ENCODE data around the gene UBD.

UBD gene

DNA sequence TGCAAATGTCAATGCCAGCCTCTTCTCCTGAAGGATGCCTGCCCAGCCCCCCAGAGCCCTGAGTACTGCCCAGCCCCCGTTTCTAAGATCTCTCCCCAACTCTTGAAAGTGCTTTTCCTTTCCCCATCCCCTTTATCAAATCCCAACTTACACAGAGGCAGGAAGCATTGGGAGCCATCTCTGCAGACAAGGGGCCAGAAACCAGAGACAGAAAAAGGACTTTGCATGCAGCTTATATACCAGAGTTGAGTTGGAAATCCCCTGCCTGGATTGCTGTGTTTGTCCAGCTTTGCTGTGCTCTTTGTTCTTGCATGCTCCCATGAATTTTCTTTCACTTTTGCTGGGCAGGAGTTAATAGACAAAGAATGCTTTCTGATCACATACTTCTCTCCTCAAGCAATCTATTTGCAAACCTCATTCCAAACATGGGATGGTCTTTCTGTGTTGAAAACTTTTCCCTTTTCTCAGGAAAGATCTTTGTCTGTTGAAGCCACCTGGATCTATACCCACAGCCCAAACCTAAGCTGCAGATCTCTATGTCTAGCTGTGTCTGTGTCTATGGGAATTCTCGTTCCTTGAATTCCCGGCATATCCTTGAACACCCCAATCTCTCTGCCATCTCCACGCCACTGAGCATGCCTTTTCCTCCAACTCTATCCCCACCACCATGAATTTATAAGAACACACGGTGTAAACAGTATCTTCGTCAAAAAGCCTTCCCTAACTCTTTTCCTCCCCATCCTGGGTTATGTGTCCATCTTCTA lies at the start of gene UBD:
Gene UBD (minus strand): TSS at position 209 of the 764 bp plus-strand sequence. CDS start 31 bp downstream, at position 178.
- DNase-seq: no peak

DNA sequence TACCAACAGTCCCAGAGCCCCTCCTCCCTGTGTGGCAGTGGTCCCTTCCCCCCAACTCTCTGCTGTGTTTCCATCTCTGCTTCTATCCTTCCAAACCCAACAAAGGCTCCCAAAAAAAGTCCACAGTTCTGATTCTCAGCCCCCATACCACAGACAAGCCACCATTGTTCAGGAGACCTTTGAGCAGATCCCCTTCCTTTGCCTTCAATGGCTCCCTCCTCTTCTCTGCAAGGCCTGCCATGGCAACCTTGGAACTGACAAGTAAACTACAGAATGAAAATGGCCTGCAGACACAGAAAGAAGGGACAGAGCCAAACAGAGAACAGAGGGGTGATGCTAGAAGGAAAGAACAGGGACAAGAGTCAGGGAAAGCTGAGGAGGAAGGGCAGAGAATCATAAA lies 48.6 kb upstream of the UBD start:
- peak in 13 of 58 donors; percentile 12 to 71 (median 40) for DNase-seq

DNA sequence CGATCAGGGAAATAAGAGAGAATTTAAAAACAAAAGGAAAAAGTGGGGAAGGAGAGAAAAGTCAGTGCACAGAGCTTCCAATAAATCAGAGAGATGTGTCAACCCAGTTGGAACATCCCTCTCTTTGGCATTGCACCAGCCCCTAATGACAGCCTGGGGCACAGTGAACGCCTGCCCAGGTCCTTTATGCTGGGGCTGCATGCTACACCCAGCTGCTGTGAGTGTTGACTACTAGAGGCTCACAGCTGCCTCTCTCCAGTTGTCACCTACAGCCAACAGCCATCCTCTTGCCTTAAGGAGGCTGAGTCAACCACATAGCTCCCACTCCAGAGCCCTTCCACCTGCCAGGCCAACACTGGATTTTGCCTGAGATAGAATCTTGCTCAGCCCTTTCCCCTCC lies 44.4 kb upstream of the UBD start:
- DNase-seq: peak in 8 of 58 donors; percentile 14 to 48 (median 26)

DNA sequence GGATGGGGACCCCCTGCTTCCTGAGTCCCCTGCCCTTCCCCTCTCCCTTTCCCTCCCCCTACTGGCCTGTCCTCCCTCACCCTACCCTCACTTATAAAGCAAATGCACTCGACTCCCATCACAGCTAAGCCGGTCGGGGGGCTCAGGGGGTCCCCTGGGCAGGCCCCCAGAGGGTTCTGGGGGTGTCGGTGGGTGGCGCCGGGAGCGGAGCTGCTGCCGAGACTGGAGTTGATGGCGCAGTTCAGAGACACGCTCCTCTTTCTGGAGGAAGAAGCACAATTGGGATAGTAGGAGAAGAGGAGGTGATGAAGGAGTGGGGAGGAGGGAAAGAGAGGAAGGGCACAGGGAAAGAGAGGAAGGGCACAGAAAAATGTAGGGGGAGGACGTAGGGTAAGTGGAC lies 43.9 kb upstream of the UBD start:
- DNase-seq: no peak

GRCh38 chr6:29602564-29603361 lies 43.2 kb upstream of the UBD start:
- peak in 16 of 58 donors; percentile 6 to 50 (median 20) for DNase-seq

DNA sequence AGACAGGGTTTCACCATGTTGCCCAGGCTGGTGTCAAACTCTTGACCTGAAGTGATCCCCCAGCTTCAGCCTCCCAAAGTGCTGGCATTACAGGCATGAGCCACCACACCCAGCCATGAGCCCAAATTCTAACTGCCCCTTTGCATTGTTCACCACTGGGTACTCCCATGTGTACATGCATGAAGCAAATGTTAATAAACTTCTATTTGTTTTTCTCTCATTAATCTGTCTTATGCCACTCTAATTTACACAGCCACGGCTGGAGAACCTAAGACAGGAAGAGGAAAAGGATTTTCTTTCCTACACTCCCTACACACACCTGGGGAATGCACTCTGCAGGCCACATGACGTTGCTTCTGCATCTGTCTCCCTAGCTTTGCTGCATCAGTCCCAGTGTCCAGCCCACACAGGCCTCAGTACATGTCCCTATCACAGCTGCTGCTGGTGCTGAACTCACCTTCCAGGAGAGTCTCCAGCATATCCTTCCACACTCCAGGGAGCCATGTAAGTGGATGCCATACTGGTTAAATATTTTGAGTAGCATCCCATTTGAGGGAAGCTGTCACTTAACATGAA lies 38.7 kb upstream of the UBD start:
- no peak for DNase-seq

GRCh38 chr6:29597184-29597583 lies 37.7 kb upstream of the UBD start:
- no peak for DNase-seq

GRCh38 chr6:29596381-29596900 lies 36.9 kb upstream of the UBD start:
- DNase-seq: no peak

DNA sequence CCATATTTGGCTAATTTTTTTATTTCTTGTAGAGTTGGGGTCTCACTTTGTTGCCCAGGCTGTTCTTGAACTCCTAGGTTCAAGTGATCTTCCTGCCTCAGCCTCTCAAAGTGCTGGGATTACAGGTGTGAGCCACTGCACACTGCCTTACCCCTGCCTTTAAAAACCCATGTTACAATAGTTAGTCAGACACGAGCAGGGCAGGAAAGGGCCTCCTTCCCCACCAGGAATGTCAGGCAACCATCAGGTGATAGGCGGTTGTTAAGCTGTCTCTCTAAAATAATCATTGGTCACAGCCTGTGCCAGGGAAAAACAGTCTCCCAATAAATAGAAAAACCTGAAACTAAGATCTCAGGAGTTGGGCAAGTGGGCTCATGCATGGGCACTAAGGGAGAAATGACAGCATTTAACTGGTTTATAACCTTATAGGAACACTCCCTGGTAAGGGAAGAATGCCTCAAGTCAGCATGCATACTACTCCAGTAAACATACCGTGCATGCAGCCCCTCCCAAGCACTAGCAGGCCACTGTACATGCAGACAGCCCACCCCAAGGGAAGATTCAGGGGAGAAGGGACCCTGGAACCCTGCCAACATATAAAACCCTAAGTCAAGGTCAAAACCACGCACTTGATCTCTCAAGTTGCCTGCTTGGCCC lies 33.8 kb upstream of the UBD start:
- no peak for DNase-seq

DNA sequence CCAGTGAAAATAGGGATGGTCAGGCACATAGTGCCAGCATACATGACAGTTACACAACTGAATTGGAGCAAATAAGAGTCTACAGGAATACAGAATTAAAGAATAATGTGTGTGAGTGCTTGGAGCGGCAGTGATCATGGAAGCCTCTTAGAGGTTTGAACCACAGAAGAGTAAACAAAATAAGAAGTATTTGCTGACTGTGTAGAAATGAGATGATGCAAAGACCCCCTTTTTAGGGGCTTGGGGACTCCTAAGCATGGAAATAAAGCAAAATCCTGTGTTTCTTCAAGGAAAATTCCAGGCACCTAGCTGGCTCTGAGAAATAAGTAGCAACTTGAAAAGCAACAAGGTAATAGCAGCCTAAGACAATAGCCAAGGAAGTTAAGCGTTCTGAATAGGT lies 32.1 kb upstream of the UBD start:
- no peak for DNase-seq

- DNase-seq: no peak
Observed at GRCh38 chr6:29590218-29590808, 30.8 kb upstream of the UBD start.

- DNase-seq: peak in 18 of 58 donors; percentile 0 to 55 (median 14)
Observed at GRCh38 chr6:29589423-29590048, 30.0 kb upstream of the UBD start.

DNA sequence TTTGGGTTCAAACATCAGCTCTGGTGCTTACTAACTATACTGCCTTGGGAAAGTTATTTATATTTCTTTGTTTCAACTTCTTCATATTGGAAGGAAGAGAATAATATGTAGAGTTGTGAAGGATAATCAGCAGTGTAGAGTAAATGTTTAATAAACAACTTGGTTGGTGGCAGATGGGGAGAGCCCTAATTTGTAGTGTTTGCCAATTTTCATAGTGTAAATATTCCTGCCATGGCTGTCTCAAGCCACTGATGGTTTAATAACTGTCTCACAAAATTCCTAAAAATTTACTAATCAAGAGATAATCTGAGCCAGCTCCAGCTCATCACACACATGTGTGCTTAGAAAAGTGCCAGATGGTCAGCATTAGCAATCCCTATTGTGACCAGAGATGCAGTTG lies 25.3 kb upstream of the UBD start, which contains the start of gene OR2H2:
Gene OR2H2 (plus strand): TSS at position 301 of the 400 bp plus-strand sequence. CDS start 2,824 bp downstream, outside the sequence.
- DNase-seq: no peak

DNA sequence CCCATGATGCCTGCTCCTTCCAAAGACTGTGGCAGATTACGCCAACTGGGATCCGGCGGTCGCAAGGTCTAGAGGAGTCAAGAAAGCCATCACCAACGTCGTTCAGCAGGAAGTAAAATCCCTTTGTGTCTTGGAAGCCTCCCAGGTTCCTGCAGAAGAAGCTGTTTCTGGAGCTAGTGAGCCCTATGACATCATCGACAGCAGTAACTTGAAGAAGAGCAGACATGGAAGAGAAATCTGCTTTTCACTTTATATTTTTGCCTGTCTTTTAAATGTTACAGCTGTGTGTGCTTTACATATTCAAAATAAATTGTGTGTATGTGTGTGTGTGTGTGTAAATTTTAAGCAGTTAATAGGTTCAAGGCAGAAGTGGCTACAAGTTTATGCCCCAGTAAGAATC lies 18.0 kb upstream of the UBD start:
- no peak for DNase-seq

- no peak for DNase-seq
Observed at GRCh38 chr6:29576056-29576455, 16.5 kb upstream of the UBD start.

DNA sequence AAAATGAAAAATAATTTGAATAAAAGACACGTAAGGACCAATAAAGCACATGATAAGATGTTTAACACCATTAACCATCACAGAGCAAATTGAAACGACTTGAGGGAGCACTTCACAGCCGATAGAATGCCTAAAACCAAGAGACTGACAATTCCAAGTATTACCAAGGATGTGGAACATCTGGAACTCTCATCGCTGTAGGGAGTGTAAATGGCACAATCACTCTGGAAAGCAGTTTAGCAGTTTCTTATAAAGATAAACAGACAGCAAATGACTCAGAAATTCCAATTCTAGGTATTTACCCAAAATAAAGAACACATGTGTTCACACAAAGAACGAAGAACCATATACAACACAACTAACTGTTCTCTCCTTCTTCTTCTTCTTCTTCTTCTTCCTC lies 8.5 kb upstream of the UBD start:
- DNase-seq: no peak

- DNase-seq: no peak
Observed at GRCh38 chr6:29567541-29567940, 8.0 kb upstream of the UBD start.

GRCh38 chr6:29566856-29567255 lies 7.3 kb upstream of the UBD start:
- no peak for DNase-seq

- no peak for DNase-seq
Observed at GRCh38 chr6:29564875-29565274, 5.3 kb upstream of the UBD start.

DNA sequence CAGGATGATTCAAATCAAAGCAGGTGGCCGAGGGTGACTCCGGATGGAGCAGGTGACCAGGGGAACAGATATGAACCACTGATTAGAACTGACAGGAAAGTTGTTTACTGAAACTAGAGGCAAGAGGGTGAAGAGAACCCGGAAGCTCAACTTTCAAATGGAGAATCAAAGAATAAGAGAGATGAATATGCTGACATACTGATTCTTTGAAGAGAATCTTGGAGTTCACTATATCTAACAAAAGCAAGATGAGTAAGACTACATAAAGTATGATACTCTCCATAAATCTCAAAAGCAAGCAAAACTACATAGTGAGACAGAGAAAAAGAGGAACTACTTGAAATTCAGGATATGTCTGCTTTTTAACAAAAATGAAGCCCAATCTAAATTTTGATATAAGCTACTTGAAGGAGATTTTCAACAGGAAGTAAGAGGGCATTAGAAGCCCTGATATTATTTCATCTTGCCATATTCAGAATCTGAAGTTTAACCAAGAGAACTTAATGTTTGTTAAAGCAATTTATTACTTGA lies 4.0 kb upstream of the UBD start:
- DNase-seq: no peak

Data from anterior cingulate cortex (tissue), 58 donors.